ENCODE data around the gene OR52I1.

OR52I1 gene

DNA sequence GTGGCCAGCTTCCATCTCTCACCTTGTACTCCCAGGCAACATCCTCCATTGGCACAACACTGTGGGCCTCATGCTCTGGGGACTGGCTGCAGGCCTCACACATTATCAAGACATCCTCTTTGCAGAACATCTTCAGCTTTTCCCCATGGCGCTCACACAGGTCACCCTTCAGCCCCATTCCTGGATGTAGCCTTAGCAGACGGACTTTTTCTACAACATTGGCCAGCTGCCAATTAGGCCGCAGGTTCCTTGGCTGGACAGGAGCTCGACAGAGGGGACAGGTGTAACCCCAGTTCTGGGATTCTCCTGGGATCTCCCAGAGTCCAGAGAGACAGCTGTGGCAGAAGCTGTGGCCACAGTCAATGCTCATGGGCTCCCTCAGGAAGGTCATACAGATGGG lies 11.2 kb downstream of the OR52I1 start:
- H3K4me3 Mint-ChIP-seq = no peak overlapping the region
- no peaks in the 10 kb centered on the region for H3K9me3 Mint-ChIP-seq (ENCODE audit: low read depth)
- H3K27ac Mint-ChIP-seq = no peak overlapping the region
- no peaks in the 10 kb centered on the region for H3K27me3 Mint-ChIP-seq
- peaks cover 14% of the 10 kb centered on the region for H3K36me3 Mint-ChIP-seq
- H3K4me1 Mint-ChIP-seq (ENCODE audit: low read depth) = peaks cover 40% of the 10 kb centered on the region

DNA sequence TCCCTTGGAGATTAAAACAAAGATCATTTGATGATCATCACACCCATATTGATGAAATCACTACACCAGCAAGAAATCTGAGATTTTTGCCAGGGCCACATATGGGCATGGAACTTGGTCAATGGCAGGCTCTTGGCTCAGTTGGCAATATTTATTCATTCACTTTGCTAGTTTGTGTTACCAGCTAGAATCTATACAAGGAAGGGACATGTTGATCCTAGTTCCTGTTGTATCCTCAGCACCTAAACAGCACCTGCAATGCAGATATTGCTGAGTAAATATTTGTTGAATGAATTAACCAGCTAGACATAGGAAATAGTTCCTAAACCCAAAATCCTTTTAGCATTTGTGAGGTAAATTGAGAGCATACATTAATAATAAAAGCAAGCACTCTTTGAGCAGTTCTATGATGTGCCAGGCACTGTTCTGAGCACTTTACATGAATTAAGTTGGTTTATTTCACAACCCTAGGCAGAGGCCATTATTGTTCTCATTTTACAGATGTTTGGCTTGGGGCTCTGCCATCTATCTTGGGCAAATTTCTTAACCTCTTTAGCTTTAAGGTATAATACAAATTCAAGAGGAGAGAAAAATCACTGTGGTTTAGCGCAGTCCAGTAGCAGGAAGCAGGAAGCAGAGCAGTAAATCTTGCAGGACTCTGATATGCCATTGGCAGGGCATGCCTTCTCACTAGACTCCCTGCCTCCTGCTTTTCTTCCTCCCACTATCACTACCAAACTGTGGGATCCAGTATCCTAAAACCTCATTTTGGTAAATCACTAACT lies 12.6 kb downstream of the OR52I1 start:
- peaks cover 45% of the 10 kb centered on the region for H3K4me1 Mint-ChIP-seq (ENCODE audit: low read depth)
- no peak overlapping the region for H3K27ac Mint-ChIP-seq
- H3K9me3 Mint-ChIP-seq (ENCODE audit: low read depth) = no peaks in the 10 kb centered on the region
- no peaks in the 10 kb centered on the region for H3K27me3 Mint-ChIP-seq
- H3K4me3 Mint-ChIP-seq = peak overlapping the region; percentile 92
- H3K36me3 Mint-ChIP-seq = peaks cover 12% of the 10 kb centered on the region

DNA sequence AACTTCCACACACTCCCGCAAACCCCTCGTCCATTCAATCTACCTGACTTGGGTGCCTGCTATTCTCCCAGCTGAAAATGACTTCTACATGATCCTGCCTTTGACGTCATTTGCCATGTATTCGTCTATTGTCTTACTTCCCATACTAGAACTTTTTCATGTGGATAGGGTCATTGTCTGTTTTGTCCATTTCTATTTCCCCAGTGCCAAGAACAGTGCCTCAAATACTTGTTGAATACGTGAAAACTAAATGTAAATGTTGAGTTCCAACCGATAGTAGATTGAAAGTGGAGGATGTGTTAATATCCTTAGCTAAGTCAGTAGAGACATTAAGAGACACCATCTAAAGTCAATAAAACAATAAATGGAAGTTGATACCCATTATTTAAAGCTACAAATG lies 13.3 kb downstream of the OR52I1 start:
- Mint-ChIP-seq H3K4me1 (ENCODE audit: low read depth) (peaks cover 45% of the 10 kb centered on the region), H3K36me3 (peaks cover 12% of the 10 kb centered on the region), H3K27ac (peak overlapping the region; percentile 96), H3K9me3 (ENCODE audit: low read depth) (no peaks in the 10 kb centered on the region), H3K27me3 (no peaks in the 10 kb centered on the region), H3K4me3 (peak overlapping the region; percentile 92)

DNA sequence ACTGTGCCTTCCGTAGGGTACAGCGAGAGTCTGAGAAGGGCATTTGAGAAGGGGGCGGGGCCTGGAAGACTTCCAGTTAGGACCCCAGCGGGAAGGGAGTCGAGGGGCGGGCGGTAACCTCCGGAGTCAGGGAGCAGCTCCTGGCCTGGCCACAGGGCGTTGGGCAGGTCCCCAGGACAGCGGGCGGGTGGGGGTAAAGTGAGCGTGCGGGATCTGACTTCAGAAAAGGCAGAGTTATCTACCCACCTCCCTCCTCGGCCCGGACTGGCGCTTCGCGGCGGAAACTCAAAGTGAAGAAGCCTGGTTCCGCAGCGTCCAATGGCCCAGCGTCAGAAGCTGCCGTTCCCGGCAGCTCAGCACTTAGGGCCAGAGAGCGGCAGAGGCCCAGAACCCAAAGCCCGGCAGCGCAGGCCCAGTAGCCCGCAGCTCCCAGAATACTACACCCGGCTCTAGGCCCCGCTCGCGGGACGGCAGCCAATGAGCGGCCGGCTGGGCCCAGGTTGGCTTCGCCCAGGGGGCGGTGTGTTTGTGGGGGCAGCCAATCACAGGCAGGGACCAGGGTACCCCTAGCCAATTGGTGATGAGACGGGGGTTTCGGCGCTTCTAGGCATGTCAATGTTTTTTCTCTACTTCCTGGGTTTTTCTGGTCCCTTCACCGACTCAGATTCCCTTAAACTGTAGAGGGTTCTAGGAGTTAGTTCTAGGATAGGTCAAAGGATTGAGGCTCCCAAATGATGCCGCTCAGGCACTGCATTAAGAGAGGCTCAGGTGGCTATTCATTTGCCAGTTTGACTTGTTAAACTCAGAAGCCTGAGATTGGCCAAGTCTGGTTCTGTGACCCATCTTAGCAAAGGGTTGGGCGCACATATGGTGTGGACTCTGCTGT lies 14.2 kb downstream of the OR52I1 start, which contains the start of gene TRIM68:
TSS of gene TRIM68 (minus strand) at position 451 of the 886 bp plus-strand sequence. CDS start 2,727 bp downstream, outside the sequence.
- peak within 1 kb of the TSS; percentile 96 for H3K27ac Mint-ChIP-seq
- peak within 1 kb of the TSS; percentile 92 for H3K4me3 Mint-ChIP-seq
- H3K36me3 Mint-ChIP-seq = peaks cover 12% of the 10 kb centered on the region
- H3K9me3 Mint-ChIP-seq (ENCODE audit: low read depth) = no peaks in the 10 kb centered on the region
- H3K4me1 Mint-ChIP-seq (ENCODE audit: low read depth) = peaks cover 45% of the 10 kb centered on the region
- no peaks in the 10 kb centered on the region for H3K27me3 Mint-ChIP-seq

DNA sequence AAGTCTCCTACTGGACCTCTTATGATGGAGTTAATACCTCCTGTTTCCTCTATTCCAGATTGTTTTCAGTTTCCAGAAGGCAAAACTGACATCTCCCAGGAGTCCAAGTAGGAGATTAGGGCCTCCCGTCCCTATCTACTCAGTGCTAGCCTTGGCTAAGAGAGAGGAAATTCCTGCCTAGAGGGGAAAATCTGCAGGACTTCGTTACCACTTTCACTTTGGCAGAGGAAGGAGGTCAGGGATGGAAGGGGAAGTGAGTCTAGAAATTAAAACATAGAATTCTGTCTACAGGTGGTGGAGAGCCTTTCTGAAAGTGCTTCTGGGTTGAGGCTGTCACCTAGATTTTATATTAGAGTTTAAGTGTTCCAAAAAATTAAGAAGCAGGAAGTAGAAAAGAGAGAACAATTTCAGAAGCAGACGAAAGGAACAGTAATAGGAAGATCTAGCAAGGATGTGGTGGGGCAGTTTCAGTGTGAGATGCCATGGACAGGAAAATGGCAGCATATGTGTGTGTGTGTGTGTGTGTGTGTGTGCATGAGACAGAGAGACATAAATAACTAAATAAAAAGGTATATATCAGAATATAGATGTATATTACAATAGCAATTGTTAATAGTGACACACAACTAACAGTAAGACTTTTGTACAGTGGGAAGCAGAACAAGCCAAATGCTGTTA lies 16.6 kb downstream of the OR52I1 start:
- H3K4me1 Mint-ChIP-seq (ENCODE audit: low read depth) = peaks cover 38% of the 10 kb centered on the region
- H3K9me3 Mint-ChIP-seq (ENCODE audit: low read depth) = no peaks in the 10 kb centered on the region
- peak overlapping the region; percentile 75 for H3K27ac Mint-ChIP-seq
- peaks cover 2% of the 10 kb centered on the region for H3K36me3 Mint-ChIP-seq
- peak overlapping the region; percentile 45 for H3K4me3 Mint-ChIP-seq
- no peaks in the 10 kb centered on the region for H3K27me3 Mint-ChIP-seq

DNA sequence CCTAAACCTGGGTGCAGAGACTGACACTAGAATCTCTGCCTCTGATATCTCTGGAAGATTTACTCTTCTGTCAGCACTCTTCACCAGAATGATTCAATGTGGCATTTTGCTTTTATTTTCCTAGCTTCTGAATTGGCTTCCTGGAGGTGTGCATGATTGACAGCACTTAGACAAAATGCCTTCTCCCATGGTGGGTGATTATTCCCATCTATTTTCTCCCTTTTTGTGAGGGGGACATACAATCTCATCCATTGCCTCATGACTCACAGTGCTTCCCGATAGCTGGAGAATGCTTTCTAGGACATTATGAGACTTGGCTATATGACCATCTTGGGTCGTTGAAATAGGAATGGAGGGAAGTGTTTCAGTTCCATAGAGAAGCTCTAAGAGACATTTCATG lies 18.1 kb downstream of the OR52I1 start:
- no peak overlapping the region for H3K27ac Mint-ChIP-seq

DNA sequence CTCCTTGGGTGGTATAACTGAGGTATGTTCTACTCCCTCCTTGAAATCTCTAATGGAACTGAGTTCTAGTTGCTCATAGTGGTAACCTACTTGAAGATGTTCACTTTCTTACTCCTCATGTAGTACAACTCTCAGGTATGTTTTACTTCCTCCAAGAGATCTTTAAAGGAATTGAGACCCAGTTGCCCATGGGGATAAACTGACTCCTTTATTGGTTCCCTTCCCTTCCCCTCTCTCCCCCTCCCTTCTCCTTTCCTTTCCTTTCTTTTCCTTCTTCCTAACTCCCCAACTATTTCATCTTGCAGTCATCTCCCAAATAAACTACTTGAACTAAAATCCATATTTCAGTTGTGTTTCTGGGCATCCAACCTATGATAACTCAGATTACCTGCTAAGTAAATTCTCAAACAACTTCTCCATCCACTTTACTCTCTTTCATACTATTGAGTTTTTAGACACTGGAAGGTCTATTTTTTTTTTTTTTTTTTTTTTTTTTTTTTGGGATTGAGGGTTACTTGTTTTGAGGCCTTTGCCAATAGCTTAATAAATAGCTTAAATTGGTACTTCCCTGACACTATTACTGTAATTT lies 22.1 kb downstream of the OR52I1 start:
- Mint-ChIP-seq H3K4me3 (no peak overlapping the region), H3K27me3 (peaks cover 4% of the 10 kb centered on the region), H3K9me3 (ENCODE audit: low read depth) (no peaks in the 10 kb centered on the region), H3K4me1 (ENCODE audit: low read depth) (no peaks in the 10 kb centered on the region), H3K36me3 (no peaks in the 10 kb centered on the region), H3K27ac (no peak overlapping the region)

More for the DNA sequence above, 18.1 kb downstream of the OR52I1 start:
- Mint-ChIP-seq H3K27me3 (peaks cover 2% of the 10 kb centered on the region), H3K36me3 (no peaks in the 10 kb centered on the region), H3K9me3 (ENCODE audit: low read depth) (no peaks in the 10 kb centered on the region), H3K4me1 (ENCODE audit: low read depth) (peaks cover 26% of the 10 kb centered on the region), H3K4me3 (no peak overlapping the region)

DNA sequence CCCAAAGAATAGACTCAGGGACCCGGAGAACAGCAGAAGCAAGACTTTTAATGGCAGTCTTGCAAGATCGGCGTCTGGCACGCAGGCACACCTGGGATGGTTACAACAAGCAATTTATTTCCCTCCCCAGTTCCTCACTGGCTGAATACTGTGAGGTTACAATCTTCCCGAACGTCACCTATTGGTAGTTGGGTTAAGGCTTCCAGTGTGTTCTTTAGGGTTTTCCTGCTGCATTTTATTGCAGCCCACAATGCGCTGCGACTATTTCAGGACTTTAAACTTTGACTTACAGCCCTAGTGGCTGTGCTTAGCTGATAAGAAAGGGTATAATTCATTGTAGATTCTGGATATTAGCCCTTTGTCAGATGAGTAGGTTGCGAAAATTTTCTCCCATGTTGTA lies 25.7 kb downstream of the OR52I1 start:
- Mint-ChIP-seq H3K36me3 (peaks cover 2% of the 10 kb centered on the region), H3K4me1 (ENCODE audit: low read depth) (no peaks in the 10 kb centered on the region), H3K4me3 (no peak overlapping the region), H3K27me3 (peaks cover 7% of the 10 kb centered on the region), H3K27ac (no peak overlapping the region), H3K9me3 (ENCODE audit: low read depth) (no peaks in the 10 kb centered on the region)

DNA sequence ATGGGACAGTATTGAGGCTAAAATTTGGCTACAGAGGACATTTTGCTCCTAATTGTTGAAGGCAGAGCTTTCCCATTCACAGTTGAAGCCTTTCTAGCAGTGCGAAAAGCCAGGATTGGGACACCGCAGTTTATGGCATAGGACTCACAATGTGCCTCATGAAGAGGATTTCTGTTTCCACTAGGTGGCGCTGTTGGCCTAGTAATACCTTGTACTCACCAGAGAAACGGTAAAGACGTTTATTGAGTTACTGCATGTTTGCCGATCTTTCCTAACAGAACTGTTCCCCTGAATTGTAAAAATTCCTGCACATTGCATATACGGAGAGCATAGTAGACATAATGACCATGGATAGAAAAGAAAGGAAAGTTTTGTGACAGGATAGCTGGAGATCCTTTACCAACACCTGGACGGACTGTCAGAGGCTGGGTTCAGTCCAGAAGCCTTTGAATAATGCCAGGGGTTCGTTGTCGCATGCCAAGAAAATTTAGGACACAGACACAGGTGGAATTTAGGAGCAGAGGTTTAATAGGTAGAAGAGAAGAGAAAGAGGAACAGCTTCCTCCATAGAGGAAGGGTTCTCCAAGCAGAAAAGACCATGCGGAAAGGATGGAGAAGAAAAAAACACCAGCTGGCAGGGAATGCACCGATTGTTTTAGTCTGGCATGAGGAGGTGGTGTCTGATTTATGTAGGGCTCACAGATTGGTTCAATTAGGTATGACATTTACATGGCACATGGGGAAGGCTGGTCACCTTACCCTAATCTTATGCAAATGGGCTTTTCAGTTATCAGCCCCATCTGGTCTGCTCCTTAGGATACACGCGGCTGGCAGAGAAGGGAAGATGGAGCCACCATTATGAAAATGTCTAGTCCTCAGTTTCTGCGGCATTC lies 32.6 kb downstream of the OR52I1 start:
- Mint-ChIP-seq H3K9me3 (ENCODE audit: low read depth) (peaks cover 9% of the 10 kb centered on the region), H3K4me3 (no peak overlapping the region), H3K4me1 (ENCODE audit: low read depth) (no peaks in the 10 kb centered on the region), H3K27ac (no peak overlapping the region), H3K27me3 (peaks cover 36% of the 10 kb centered on the region), H3K36me3 (peaks cover 17% of the 10 kb centered on the region)

DNA sequence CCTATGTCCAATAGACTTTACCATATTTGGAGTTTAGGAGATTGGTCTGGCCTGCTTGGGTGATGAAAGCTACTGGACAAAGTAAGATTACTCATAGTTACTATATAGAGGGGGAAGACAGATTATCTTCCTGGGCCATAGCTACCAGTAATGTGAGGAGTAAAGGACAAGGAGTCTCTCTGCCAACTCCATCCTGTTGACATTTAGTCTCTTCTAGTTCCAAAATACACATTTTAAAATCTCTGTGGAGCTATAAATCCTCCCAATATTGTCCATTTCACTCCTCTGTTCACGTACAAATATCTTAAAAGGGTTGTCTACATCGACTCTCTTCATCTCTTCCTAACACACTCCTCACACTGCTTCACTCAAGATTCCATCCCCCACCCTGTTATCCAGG lies 42.3 kb downstream of the OR52I1 start:
- H3K4me1 Mint-ChIP-seq (ENCODE audit: low read depth) = no peaks in the 10 kb centered on the region
- no peak overlapping the region for H3K27ac Mint-ChIP-seq
- peaks cover 7% of the 10 kb centered on the region for H3K27me3 Mint-ChIP-seq
- H3K4me3 Mint-ChIP-seq = no peak overlapping the region
- H3K36me3 Mint-ChIP-seq = peaks cover under 1% of the 10 kb centered on the region
- H3K9me3 Mint-ChIP-seq (ENCODE audit: low read depth) = no peaks in the 10 kb centered on the region

DNA sequence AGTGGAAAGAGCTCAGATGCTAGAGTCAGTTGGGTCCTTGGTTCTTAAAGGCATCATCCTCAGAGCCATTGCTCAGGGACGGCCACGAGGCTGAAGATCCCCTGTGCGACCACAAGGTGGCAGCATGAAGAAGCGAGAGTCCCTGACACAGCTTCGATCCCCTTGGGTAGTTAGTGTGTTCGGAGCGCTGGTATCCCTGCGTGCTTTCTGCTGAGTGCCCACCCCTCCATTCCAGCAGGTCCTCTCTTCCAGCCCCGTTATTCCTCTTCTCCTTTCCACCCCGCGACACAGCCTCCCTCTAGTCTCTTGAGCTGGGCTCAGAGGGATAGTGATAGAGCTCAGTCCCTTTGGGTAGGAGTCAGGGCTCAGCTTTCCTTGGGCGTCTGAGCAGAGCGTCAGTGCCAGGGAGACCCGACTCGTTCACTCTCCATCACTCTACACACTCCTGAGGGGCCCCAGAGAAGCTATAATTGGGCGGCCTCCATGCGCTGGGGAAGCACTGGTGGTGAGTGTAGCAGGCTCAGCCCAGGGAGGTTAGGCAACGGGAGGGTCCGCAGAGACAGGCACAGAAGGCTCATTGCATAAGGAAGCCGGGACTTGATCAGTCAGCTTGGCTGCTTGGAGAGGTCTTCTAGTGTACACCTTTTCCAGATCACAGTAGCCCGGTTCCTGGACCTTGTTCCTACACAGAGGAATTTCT lies 43.3 kb downstream of the OR52I1 start, which contains the start of gene OR51D1:
TSS of gene OR51D1 (plus strand) at position 516 of the 700 bp plus-strand sequence. CDS start 2,314 bp downstream, outside the sequence.
- no peak within 1 kb of the TSS for H3K27ac Mint-ChIP-seq
- no peak within 1 kb of the TSS for H3K4me3 Mint-ChIP-seq
- peaks cover 9% of the 10 kb centered on the region for H3K27me3 Mint-ChIP-seq
- H3K9me3 Mint-ChIP-seq (ENCODE audit: low read depth) = no peaks in the 10 kb centered on the region
- no peaks in the 10 kb centered on the region for H3K36me3 Mint-ChIP-seq
- no peaks in the 10 kb centered on the region for H3K4me1 Mint-ChIP-seq (ENCODE audit: low read depth)

DNA sequence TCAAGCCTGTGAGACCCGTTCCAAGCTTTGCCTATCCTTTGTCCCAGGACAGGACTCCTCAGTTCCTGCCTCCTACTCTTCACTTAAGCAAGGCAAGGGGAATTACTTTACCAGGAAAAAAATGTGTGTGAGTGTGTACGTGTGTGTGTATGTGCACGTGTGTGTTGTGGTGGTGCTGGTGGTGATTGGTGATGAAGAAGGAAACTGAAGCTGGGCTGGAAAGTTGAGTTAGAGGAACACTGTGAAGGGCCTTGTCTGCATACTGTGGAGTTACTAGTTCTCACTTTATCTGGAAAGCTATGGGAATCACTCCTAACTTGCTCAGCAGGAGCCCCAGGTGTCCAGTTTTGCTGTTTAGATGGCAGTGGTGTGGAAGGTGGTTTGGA lies 43.8 kb downstream of the OR52I1 start:
- Mint-ChIP-seq H3K9me3 (ENCODE audit: low read depth) (no peaks in the 10 kb centered on the region), H3K4me1 (ENCODE audit: low read depth) (no peaks in the 10 kb centered on the region), H3K36me3 (no peaks in the 10 kb centered on the region), H3K4me3 (no peak overlapping the region), H3K27ac (no peak overlapping the region), H3K27me3 (peaks cover 9% of the 10 kb centered on the region)

DNA sequence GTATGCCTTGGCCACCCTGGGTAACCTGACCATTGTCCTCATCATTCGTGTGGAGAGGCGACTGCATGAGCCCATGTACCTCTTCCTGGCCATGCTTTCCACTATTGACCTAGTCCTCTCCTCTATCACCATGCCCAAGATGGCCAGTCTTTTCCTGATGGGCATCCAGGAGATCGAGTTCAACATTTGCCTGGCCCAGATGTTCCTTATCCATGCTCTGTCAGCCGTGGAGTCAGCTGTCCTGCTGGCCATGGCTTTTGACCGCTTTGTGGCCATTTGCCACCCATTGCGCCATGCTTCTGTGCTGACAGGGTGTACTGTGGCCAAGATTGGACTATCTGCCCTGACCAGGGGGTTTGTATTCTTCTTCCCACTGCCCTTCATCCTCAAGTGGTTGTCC lies 46.1 kb downstream of the OR52I1 start:
- H3K36me3 Mint-ChIP-seq = no peaks in the 10 kb centered on the region
- H3K27me3 Mint-ChIP-seq = peaks cover 8% of the 10 kb centered on the region
- no peaks in the 10 kb centered on the region for H3K4me1 Mint-ChIP-seq (ENCODE audit: low read depth)
- no peak overlapping the region for H3K27ac Mint-ChIP-seq
- H3K9me3 Mint-ChIP-seq (ENCODE audit: low read depth) = no peaks in the 10 kb centered on the region
- H3K4me3 Mint-ChIP-seq = no peak overlapping the region

Data from activated naive CD8-positive, alpha-beta T cell (primary cell).